SK-N-SH (cell line): ENCODE results near the gene STX11. TPM values are rescaled to one million over a fixed set of nuclear protein-coding genes. Genes with fewer than 3 reads are reported as not detected.

Experiments
- CTCF ChIA-PET: fragments of 300-600, 350-600 bp; formaldehyde crosslinking; extraction: SDS; loops from one replicate; lab custom pipeline; 2021; lab: Yijun Ruan, JAX
- POLR2A ChIA-PET: fragments of 350-600 bp; sonication (Branson Sonifier 250); formaldehyde crosslinking; extraction: SDS; loops from one replicate; lab custom pipeline; 2020; ENCODE audit warnings: antibody characterized with exemption, inconsistent platforms; lab: Yijun Ruan, JAX
- DNase-seq: peaks from one replicate; pipeline ENCODE4 v3.0.0; 2012
- H2AFZ ChIP-seq: fragments of 200-600 bp; sonication (generic); 2 replicates; pipeline ENCODE4 v1.8.1; 2016; ENCODE audit warnings: antibody characterized with exemption, mild to moderate bottlenecking, low read depth
- H3F3A ChIP-seq: fragments of 200-600 bp; sonication (generic); replicated peaks from 2 replicates; pipeline ENCODE3; 2016; ENCODE audit warnings: antibody characterized with exemption, mild to moderate bottlenecking; ENCODE audit not compliant: insufficient read depth
- H3K27ac ChIP-seq, 2 experiments: fragments of 200-500 bp in 1 of 2; fragments of 200-600 bp in 1 of 2; sonication (Bioruptor generic) in 1 of 2; sonication (generic), shearing (Covaris generic) in 1 of 2; 2 replicates each; pipeline versions ENCODE4 v1.5.1 to v1.6.1; 2014 to 2016; ENCODE audit warnings: low read depth in 2 of 2, inconsistent platforms in 1 of 2, low read length in 1 of 2, mild to moderate bottlenecking in 1 of 2, mixed read lengths in 1 of 2
- H3K27me3 ChIP-seq: fragments of 200-600 bp; sonication (generic), shearing (Covaris generic); 2 replicates; pipeline ENCODE4 v1.6.1; 2016; ENCODE audit warnings: mixed run types; ENCODE audit not compliant: insufficient read depth
- H3K36me3 ChIP-seq, 2 experiments: fragments of 200-500 bp in 1 of 2; fragments of 200-600 bp in 1 of 2; sonication (Bioruptor generic) in 1 of 2; sonication (generic) in 1 of 2; replicated peaks in 1 of 2; 2 replicates each; pipeline versions ENCODE3 to v1.5.1; 2014 to 2016; ENCODE audit warnings: low read length in 1 of 2, mild to moderate bottlenecking in 1 of 2; ENCODE audit not compliant: insufficient read depth in 2 of 2, control insufficient read depth in 1 of 2
- H3K4me1 ChIP-seq, 2 experiments: fragments of 200-500 bp in 1 of 2; fragments of 200-600 bp in 1 of 2; sonication (Bioruptor generic) in 1 of 2; sonication (generic), shearing (Covaris generic) in 1 of 2; 2 replicates each; pipeline versions ENCODE4 v1.5.1 to v1.6.1; 2014 to 2016; ENCODE audit warnings: low read depth in 1 of 2, low read length in 1 of 2, mixed run types in 1 of 2; ENCODE audit not compliant: insufficient read depth in 2 of 2, control insufficient read depth in 1 of 2
- H3K4me2 ChIP-seq: fragments of 200-600 bp; sonication (generic), shearing (Covaris generic); 2 replicates; pipeline ENCODE4 v1.6.1; 2017; ENCODE audit warnings: mixed run types
- H3K4me3 ChIP-seq, 2 experiments: fragments of 200-500 bp in 1 of 2; fragments of 200-600 bp in 1 of 2; sonication (Bioruptor generic) in 1 of 2; sonication (generic), shearing (Covaris generic) in 1 of 2; 2 replicates each; pipeline versions ENCODE4 v1.5.1 to v1.8.1; 2014 to 2016; ENCODE audit warnings: low read depth in 2 of 2, inconsistent platforms in 1 of 2, low read length in 1 of 2, mild to moderate bottlenecking in 1 of 2, mixed read lengths in 1 of 2, moderate library complexity in 1 of 2
- H3K79me2 ChIP-seq: fragments of 200-600 bp; sonication (generic); 2 replicates; pipeline ENCODE4 v1.8.1; 2017; ENCODE audit warnings: mild to moderate bottlenecking; ENCODE audit not compliant: insufficient read depth
- H3K9ac ChIP-seq: fragments of 200-600 bp; sonication (generic); 2 replicates; pipeline ENCODE4 v1.6.1; 2017; ENCODE audit warnings: mixed run types
- H3K9me2 ChIP-seq: fragments of 200-600 bp; sonication (generic); 2 replicates; pipeline ENCODE4 v1.6.1; 2017; ENCODE audit warnings: mixed run types
- H3K9me3 ChIP-seq: fragments of 200-600 bp; sonication (generic); 2 replicates; pipeline ENCODE4 v1.6.1; 2017; ENCODE audit warnings: mixed run types, mild to moderate bottlenecking, moderate library complexity
- H4K20me1 ChIP-seq: fragments of 200-600 bp; sonication (generic); 2 replicates; pipeline ENCODE4 v1.6.1; 2017; ENCODE audit warnings: mild to moderate bottlenecking, mixed run types; ENCODE audit not compliant: insufficient read depth
- CHD2 ChIP-seq: fragments of 150-350 bp; IDR thresholded peaks from 2 replicates; pipeline ENCODE4 v1.6.1; 2018; ENCODE audit warnings: low read length; ENCODE audit not compliant: partially characterized antibody
- EP300 ChIP-seq, 2 experiments: IDR thresholded peaks; 2 replicates each; pipeline versions ENCODE4 v1.4.0 to v1.6.1; 2012; ENCODE audit warnings: borderline replicate concordance in 1 of 2, low read depth in 1 of 2, low read length in 1 of 2
- FOSL2 ChIP-seq: IDR thresholded peaks from 2 replicates; pipeline ENCODE4 v1.4.0; 2012; ENCODE audit warnings: low read depth, mild to moderate bottlenecking, moderate library complexity, borderline replicate concordance
- FOXM1 ChIP-seq: IDR thresholded peaks from 2 replicates; pipeline ENCODE4 v1.4.0; 2012; ENCODE audit warnings: low read depth, mild to moderate bottlenecking
- GABPA ChIP-seq: IDR thresholded peaks from 2 replicates; pipeline ENCODE4 v1.4.0; 2012; ENCODE audit warnings: low read depth, mild to moderate bottlenecking
- IRF3 ChIP-seq: fragments of 150-350 bp; IDR thresholded peaks from 2 replicates; pipeline ENCODE4 v1.6.1; 2016; ENCODE audit warnings: mild to moderate bottlenecking, low read depth, low read length
- MAX ChIP-seq: IDR thresholded peaks from 2 replicates; pipeline ENCODE4 v1.4.0; 2012; ENCODE audit warnings: low read depth
- MEF2A ChIP-seq: IDR thresholded peaks from 2 replicates; pipeline ENCODE4 v1.4.0; 2012; ENCODE audit warnings: low read depth, borderline replicate concordance
- NFIC ChIP-seq: IDR thresholded peaks from 2 replicates; pipeline ENCODE4 v1.4.0; 2012; ENCODE audit warnings: borderline replicate concordance
- NRF1 ChIP-seq: IDR thresholded peaks from 2 replicates; pipeline ENCODE4 v1.6.1; 2012; ENCODE audit warnings: low read depth, mild to moderate bottlenecking, low read length
- PBX3 ChIP-seq: IDR thresholded peaks from 2 replicates; pipeline ENCODE4; 2012
- REST ChIP-seq: IDR thresholded peaks from 2 replicates; pipeline ENCODE4 v1.6.1; 2012; ENCODE audit warnings: mild to moderate bottlenecking, low read depth, low read length, moderate library complexity
- RFX5 ChIP-seq: IDR thresholded peaks from 2 replicates; pipeline ENCODE4 v1.6.1; 2012; ENCODE audit warnings: mild to moderate bottlenecking, improper control_type of control experiment, low read length
- SIN3A ChIP-seq: IDR thresholded peaks from 2 replicates; pipeline ENCODE4 v1.6.1; 2012; ENCODE audit warnings: low read depth, mild to moderate bottlenecking, low read length, moderate library complexity, borderline replicate concordance
- SMC3 ChIP-seq: IDR thresholded peaks from 2 replicates; pipeline ENCODE4 v1.6.1; 2012; ENCODE audit warnings: low read depth, low read length, improper control_type of control experiment
- TAF1 ChIP-seq: IDR thresholded peaks from 2 replicates; pipeline ENCODE4 v1.6.1; 2012; ENCODE audit warnings: low read depth, mild to moderate bottlenecking, low read length, moderate library complexity, borderline replicate concordance
- TEAD4 ChIP-seq: IDR thresholded peaks from 2 replicates; pipeline ENCODE4 v1.4.0; 2012; ENCODE audit warnings: mild to moderate bottlenecking, borderline replicate concordance; ENCODE audit not compliant: insufficient read depth
- YY1 ChIP-seq: IDR thresholded peaks from 2 replicates; pipeline ENCODE4 v1.4.0; 2012; ENCODE audit warnings: low read depth, mild to moderate bottlenecking
- ZBTB33 ChIP-seq: IDR thresholded peaks from 2 replicates; pipeline ENCODE4 v1.4.0; 2012; ENCODE audit warnings: low read depth, borderline replicate concordance
- WGBS: methylation state at CpG from one replicate; pipeline ENCODE4 v1.1.6; 2017; ENCODE audit warnings: low lambda C conversion rate; 5-methylcytosine and 5-hydroxymethylcytosine counted together
- polyA plus RNA-seq, 3 experiments: library from polyadenylated mRNA; depleted of rRNA; stranded (reverse); fragments of >200 nt; gene quantifications; 2 replicates each; pipeline ENCODE4 v1.2.3, GENCODE V29; 2012
- TF ChIP-seq, protein P1 (sequence below): fragments of 150-350 bp; IDR thresholded peaks from 2 replicates; pipeline ENCODE4 v1.6.1; 2017; ENCODE audit warnings: antibody characterized with exemption, low read length, low read depth, borderline replicate concordance

The STX11 gene
- polyA plus RNA-seq, 1 of the 3 experiments (the other 2 are of a cell fraction), result 0.15 TPM

DNA sequence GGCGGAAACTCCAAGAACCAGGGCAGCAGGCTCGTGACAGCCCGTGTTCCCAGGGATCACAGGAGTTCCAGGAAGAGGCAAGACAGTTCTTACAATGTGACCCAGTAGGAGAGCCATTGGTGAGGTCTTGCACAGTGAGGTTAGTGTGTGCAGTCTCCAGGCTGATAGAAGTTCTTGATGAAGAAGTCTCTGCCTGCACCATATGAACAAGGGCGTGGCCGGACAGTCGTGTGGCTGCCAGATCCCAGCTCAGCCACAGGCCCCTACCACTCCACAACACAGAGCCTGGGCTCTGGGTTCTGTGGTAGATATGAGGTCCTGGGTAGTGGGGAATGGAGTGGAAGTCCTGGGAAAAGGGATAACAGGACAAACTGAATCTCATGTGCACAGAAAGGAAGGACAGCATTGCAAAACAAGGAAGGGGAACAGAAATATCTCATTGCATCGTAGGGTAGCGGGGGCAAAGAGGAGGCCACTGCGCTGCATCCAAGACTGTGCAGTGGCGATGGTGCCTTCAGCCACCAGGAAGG is 65.2 kb downstream of the STX11 start:
- WGBS, result 50% methylated on average over 9 of the region's 10 CpGs
- Histone ChIP-seq H4K20me1 (no peaks in the 10 kb centered on the region), H3K9me3 (no peaks in the 10 kb centered on the region), H3K4me1 (peaks cover 0 to 12% of the 10 kb centered on the region in 2 experiments; a peak in 1 of 4 replicates), H3F3A (peaks cover 10% of the 10 kb centered on the region), H3K79me2 (no peaks in the 10 kb centered on the region), H2AFZ (peak overlapping the region; percentile 94; the same call in 1 of the 2 replicates), H3K27me3 (no peaks in the 10 kb centered on the region), H3K4me3 (peak overlapping the region; percentile 71 to 74), H3K36me3 (no peaks in the 10 kb centered on the region), H3K27ac (peak overlapping the region; percentile 86), H3K9ac (peak overlapping the region; percentile 86), H3K4me2 (peak overlapping the region; percentile 92), H3K9me2 (no peaks in the 10 kb centered on the region)
- CTCF ChIA-PET, result interaction anchor here (1.1 kb wide), 1 partner anchor 55 kb away, joined by 3 read pairs; no protein-coding TSS in a partner anchor
- POLR2A ChIA-PET, result no interaction called here
- DNase-seq, result peak; percentile 41
- TF ChIP-seq GABPA, result no peak
- no peak for TF ChIP-seq FOSL2
- TF ChIP-seq TEAD4, result no peak
- TF ChIP-seq PBX3, result no peak
- TF ChIP-seq TAF1, result no peak
- no peak for TF ChIP-seq MEF2A
- TF ChIP-seq ZBTB33, result no peak
- no peak for TF ChIP-seq NFIC
- no peak for TF ChIP-seq NRF1
- TF ChIP-seq, protein P1, sequence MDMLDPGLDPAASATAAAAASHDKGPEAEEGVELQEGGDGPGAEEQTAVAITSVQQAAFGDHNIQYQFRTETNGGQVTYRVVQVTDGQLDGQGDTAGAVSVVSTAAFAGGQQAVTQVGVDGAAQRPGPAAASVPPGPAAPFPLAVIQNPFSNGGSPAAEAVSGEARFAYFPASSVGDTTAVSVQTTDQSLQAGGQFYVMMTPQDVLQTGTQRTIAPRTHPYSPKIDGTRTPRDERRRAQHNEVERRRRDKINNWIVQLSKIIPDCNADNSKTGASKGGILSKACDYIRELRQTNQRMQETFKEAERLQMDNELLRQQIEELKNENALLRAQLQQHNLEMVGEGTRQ, result no peak
- TF ChIP-seq CHD2, result no peak
- no peak for TF ChIP-seq FOXM1
- no peak for TF ChIP-seq IRF3
- no peak for TF ChIP-seq MAX
- no peak for TF ChIP-seq EP300 (IDR thresholded peaks at IDR 0.05; ENCODE audit: borderline replicate concordance in 1 of 2, low read depth in 1 of 2, low read length in 1 of 2)
- no peak for TF ChIP-seq SIN3A
- TF ChIP-seq YY1, result no peak
- no peak for TF ChIP-seq RFX5
- TF ChIP-seq REST, result no peak
- no peak for TF ChIP-seq SMC3
- TF ChIP-seq, all 33 proteins: peak for 0
